Left renal pelvis (tissue), 4 donors: ENCODE data around the gene OCEL1. TPM values are rescaled to one million over a fixed set of nuclear protein-coding genes. Genes with fewer than 3 reads are reported as not detected.
A peak's percentile ranks its signal among the peaks of the same experiment; 100 is the strongest.

Experiments
- DNase-seq, 4 donors: peaks; one replicate each; pipeline ENCODE4 v3.0.0-alpha.2; 2013; ENCODE audit warnings: low read depth in 4 of 4, low spot score in 3 of 4
- polyA plus RNA-seq, 4 donors: library from polyadenylated mRNA; unstranded; fragments of 120-200 nt; gene quantifications; one replicate each; pipeline ENCODE4 v1.2.1, GENCODE V29; 2013; ENCODE audit not compliant: insufficient read length in 4 of 4

The OCEL1 gene
- polyA plus RNA-seq, 4 donors, result 13.2 to 23.2 (median 18.6) TPM

DNA sequence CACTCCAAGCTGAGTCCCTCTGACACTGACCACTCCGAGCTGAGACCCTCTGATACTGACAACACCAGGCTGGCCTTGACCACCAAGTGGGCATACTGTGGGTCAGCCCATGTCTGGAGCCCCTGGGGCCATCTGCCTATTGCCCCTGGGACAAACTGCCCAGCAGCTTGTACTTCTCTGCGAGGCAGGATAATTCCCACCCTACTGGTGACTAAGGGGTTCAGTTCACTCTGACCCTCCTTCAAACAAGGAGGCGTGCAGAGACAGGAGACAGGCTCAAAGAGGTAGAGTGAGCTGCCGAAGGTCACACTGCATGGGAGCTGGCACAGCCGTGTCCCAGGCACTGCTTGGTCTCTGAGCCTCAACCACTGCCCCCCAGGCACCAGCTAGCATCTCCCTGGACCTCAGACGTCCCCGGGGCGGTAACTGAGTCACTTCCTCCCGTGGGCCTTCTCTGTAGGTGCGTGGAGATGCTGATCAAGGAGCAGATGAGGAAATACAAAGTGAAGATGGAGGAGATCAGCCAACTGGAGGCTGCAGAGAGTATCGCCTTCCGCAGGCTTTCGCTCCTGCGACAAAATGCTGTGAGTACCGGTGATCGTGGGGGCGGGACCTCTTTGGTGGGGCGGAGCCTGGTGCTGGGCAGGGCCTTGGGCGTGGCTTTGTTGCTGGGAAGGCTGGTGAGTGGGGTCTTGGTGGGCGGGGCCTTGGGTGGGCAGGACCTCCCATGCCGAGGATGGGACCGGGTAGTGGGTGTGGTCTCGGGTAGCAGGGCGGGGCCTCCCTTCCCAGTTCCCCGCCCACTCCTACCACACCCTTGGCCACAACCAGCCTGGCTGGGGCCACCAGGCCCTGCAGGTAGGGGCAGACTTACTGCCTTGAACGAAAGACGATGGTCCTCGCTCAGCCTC lies 16.6 kb upstream of the OCEL1 start:
- DNase-seq, result no peak

DNA sequence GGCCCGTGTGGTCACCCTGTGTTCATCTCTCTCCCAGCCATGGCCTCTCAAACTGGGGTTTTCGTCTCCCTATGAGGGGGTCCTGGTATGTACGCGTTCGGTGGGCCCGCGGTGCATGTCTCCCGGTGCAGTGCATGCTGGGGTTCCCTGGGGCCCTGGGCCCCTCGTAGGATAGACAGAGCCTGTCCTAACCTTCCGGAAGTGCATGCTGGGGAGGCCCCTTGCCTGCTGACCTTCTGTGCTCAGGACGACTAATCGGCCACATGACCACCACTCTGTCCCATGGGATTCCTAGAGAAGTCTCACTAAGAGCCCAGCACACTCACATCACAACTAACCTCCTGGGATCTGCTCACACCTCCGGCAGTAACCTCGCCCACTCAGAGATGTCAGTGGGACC lies 15.7 kb upstream of the OCEL1 start:
- no peak for DNase-seq

DNA sequence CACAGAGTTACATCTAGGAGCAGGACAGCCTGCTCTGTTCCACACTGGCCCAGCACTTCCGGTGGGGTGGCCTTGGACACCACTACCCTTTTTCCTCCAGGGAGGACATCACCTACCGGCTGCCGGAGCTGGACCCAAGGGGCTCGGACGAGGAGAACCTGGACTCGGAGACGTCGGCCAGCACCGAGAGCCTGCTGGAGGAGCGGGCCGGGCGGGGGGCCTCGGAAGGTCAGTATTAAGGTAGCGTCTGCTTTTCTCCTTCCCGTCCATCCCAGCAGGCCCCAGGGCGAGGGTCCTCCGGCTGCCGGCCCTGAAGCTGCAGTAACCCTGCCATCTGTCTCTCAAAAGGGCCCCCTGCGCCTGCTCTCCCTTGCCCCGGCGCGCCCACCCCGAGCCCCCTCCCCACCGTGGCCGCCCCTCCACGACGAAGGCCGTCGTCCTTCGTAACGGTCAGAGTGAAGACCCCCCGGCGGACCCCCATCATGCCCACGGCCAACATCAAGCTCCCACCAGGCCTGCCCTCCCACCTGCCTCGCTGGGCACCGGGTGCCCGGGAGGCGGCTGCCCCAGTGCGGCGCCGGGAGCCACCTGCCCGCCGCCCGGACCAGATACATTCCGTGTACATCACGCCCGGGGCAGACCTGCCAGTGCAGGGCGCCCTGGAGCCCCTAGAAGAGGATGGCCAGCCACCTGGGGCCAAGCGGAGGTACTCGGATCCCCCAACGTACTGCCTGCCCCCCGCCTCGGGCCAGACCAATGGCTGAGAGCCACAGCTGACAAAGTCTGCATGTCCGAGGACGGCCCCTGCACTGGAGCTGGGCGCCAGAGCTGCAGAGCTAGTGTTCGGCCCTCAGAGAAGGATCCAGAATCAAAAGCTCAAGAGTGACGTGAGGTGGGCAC lies 14.2 kb upstream of the OCEL1 start:
- no peak for DNase-seq

DNA sequence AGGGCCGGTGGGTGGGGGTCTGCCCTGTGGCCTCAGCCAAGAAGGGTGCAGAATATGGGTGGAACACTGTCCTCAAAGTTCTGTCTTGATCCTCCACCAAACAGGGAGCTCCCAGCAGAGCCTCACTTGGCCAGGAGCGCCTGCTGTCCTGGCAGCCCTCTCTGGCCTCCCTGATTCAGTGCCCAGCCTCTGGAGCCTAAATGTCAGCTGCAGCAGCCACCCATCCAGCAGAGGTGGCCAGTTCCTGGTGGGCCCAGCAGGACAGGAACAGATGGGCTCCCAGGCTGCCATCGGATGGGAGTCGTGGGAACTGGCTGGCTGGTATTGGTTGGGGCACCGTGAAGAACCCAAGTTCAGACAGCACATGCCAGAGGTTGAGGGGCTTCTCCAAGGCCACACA lies 12.7 kb upstream of the OCEL1 start:
- DNase-seq, result no peak

DNA sequence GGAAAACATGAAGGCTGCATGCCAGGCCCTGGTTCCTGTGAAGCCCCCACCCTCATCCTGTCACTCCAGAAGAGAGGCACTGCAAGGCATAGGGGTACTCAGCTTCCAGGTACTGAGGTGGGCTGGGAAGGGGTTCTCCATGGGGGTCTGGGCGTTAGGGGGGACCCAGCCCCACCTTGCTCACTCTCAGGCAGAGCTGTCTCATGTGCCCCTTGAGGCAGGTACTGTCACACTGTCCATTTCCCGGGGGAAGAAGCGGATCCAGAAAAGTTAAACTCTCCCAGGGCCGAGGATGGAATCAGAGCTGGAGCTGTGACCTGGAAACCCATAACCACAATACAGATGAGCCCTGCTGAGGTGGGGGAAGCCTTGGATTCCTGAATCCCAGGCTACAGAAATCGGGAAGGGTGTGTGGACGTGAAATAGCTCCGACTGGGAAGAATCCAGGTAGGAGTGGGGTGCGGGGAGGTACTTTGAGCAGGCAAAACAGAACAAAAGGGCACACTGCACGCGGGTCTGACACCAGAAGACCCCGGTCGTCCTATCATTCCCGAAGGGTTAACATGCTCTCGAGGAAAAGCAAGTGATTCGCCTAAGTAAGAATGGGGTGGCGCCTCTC lies 11.4 kb upstream of the OCEL1 start:
- no peak for DNase-seq

DNA sequence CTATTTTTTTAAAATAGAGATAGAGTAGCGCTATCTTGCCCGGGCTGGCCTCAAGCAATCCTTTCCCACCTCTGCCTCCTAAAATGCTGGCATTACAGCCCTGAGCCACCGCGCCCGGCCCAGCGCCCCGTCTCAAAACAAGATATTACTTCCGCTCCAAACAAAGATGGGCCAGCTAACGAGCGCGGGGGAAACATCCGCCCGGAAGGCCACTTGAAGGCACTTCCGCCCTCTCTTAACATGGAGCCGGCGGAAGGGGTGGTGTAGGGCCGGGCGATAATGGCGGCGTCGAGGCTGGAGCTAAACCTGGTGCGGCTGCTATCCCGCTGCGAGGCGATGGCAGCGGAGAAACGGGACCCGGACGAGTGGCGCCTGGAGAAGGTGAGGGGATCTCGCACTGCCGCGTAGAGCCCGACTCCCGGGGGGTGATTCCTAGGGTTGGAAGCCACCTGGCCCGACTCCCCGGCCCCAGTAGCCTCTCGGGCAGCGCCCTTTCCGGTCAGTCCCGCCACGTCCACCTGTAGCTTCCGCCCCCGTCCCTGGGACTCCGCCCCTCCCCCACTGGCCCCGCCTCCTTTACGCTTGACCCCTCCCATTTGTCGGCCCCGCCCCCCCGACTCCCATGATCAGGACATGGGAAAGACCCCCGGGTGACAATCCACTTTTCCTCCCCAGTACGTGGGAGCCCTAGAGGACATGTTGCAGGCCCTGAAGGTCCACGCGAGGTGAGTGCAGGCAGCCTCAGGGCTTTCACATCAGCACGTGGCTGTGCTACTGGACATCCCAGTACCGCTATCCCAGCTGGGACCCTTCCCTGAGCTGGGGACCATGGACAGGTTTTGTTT lies 10.7 kb upstream of the OCEL1 start, which contains the start of gene USE1:
USE1 (plus strand) TSS at position 231 of the 845 bp plus-strand sequence; CDS start at position 280, 49 bp downstream.
- peak; percentile 82 to 89 (median 88) for DNase-seq

DNA sequence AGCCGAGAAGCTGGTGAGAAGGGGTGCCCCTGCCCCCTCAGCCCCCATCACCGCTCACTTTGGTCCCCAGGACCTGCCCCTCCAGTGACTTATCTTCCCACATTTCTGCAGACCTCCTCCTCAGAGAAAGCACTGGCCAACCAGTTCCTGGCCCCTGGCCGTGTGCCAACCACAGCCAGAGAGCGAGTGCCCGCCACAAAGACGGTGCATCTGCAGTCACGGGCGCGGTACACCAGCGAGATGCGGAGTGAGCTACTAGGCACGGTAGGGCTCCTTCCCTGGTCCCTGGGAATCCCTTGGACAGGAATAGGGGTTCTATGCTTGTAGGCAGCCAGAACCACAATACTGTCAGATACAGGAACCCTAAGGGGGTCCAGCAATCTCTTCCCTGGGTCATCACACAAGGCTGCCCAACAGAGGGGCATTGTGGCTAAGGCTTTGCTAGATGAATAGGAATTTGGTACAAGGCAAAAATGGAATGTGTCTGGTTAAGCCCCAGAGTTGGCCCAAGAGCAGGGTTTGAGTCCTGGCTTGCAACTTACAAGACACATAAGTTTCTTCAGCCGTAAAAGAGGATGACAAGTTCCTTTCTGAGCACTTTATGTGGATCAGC lies 9.9 kb upstream of the OCEL1 start:
- DNase-seq, result no peak

DNA sequence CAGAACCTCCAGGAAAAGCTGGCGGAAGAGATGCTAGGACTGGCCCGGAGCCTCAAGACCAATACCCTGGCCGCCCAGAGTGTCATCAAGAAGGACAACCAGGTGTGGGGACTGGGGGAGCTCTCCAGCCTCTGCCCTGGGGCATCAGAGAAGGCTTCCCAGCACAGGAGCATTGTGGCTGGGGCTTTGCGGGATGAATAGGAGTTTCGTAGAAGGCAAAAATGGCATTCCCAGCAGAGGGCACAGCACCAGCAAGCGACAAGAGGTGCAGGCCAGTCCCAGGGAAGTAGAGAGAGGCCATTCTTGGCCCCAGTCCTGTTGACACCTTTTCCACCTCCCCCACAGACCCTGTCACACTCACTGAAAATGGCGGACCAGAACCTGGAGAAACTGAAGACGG lies 6.7 kb upstream of the OCEL1 start:
- DNase-seq, result no peak

DNA sequence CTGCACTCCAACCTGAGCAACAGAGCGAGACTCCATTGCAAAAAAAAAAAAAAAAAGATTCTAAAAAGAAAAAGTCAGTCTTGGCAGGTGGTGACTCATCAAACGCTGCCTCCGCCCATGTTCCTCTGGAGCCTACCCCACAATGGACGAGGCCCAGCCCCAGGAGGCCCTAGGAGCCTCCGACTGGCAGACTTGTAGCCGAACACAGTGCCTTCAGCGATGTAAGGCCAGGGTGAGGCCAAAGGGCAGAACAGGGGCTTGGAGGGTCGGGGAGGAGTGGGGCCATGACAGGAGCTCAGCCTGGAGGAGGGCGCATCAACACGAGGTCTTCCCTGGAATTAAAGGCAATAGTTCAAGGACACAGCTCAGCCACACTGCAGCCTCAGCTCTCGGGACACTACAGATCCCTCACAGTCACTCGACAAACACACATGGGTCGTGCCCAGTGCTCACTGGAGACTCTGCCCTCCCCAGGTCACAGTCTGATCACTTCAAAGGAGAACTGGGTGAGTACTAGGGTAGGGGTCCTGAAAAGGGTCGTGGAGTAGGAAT lies 5.7 kb upstream of the OCEL1 start:
- no peak for DNase-seq

DNA sequence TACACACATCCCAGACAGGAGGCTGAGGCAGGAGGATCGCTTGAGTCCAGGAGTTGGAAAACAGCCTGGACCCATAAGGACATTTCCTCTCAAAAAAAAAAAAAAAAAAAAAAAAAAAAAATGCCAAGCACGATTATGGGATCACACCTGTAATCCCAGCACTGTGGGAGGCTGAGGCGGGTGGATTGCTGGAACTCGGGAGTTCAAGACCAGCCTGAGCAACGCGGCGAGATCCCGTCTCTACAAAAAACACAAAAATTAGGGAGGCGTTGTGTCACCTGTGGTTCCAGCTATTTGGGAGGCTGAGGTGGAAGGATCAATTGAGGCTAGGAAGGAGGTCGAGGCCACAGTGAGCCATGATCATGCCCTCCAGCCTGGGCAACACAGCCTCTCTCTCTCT lies 973 bp upstream of the OCEL1 start:
- DNase-seq, result no peak

DNA sequence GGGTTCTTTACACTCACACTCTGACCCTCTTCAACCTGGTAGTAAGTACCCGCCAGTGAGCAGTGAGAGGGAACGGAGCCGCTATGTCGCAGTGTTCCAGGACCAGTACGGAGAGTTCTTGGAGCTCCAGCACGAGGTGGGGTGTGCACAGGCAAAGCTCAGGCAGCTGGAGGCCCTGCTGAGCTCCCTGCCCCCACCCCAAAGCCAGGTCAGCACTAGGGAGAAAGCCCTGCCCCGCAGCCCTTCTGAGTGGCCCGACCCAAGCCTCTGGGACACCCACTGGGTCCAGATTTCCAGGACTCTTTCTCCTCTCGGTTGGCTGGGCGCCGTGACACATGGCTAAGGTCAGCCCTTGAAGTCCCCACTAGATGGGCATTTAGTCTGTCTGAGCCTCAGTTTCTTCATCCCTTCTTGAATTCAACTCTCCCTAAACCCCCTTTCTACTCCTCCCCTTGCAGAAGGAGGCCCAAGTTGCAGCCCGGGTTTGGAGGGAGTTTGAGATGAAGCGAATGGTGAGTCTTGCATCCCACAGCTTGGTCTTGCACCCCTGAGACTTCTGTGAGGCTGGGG lies 1.9 kb downstream of the OCEL1 start:
- DNase-seq, result no peak

DNA sequence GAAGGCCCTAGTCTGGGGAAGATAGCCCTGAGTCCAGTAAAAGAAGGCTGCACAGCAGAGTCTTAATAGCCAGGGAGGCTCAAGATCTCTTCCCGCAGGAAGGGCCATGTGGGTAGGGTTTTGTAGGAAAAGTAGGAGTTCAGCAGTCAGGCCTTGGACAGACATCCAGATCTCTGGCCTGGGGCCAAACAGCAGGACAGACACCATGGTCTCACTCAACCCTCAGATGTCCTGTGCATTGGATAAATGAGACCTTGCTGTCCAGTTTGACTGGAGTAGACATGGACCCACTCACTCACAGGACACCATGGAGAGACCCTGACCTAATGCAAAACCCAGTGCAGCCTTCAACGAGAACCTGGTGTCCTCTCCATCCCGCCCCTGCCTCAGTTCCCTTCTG lies 3.9 kb downstream of the OCEL1 start:
- DNase-seq, result no peak

DNA sequence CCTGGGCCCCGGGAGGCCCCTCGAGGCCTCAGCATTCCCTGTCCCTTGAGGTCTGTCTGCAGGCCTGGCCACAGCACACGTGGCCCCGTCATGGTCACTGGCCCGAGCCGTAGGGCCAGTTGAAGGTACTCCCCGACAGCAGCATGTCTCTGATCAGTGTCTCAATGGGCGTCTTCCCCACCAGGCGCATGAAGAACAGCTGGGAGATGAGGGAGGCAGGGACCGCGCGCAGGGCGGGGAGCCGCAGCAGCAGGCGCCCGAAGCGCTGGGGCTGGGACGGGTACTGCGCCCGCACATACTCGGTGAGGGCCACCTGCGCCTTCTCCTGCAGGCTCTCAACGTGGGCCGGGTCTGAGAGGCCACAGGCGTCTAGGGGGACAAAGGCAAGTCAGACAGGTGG lies 6.2 kb downstream of the OCEL1 start:
- no peak for DNase-seq

DNA sequence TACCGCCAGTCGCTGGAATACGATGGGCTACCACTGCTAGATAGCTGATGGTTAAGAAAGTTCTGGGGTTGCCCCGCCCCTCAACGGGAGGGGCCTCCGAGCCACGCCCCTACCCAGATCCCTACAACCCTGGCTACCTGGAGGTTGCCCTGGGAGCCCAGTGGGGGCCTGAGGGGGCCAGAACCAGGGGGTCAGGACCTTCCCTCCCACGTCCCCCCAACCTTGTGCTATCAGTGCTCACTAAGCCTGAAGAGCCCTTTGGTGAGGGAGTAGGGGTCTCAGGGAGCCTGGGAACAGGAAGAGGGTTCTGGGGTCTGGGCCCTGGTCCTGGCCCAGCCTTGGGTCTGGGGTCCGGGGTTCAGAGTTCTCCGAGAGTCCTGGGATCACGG lies 8.9 kb downstream of the OCEL1 start:
- no peak for DNase-seq

DNA sequence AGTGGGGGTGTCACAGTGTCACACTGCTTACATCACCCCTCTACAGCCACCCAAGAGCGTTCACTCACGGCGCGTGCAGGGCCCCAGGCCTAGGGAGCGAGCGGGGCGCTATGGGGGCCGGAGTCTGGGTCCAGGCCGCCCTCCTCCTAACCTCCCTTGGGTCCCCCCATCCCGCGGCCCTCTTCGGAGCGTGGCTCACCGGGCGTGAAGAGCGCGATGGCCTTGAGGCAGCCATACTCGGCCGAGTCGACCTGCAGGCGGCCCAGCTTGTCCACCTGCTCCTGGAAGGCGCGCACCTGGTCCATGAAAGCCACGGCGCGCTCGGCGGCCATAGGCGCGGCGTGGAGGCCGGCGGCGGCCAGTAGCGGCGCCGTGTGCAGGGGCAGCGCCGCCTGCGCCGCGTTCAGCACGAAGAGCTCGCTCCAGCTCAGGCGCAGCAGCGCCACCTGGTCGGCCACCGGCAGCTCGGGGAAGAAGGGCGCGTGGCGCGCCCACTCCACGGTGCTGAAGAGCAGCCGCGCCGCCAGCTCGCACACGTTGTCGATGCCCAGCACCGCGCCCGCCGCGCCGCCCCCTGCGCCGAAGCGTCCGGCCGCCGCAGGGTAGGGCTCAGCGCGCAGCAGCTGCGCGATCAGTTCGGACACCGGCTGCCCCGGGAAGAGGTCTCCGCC lies 9.4 kb downstream of the OCEL1 start:
- DNase-seq, result no peak

DNA sequence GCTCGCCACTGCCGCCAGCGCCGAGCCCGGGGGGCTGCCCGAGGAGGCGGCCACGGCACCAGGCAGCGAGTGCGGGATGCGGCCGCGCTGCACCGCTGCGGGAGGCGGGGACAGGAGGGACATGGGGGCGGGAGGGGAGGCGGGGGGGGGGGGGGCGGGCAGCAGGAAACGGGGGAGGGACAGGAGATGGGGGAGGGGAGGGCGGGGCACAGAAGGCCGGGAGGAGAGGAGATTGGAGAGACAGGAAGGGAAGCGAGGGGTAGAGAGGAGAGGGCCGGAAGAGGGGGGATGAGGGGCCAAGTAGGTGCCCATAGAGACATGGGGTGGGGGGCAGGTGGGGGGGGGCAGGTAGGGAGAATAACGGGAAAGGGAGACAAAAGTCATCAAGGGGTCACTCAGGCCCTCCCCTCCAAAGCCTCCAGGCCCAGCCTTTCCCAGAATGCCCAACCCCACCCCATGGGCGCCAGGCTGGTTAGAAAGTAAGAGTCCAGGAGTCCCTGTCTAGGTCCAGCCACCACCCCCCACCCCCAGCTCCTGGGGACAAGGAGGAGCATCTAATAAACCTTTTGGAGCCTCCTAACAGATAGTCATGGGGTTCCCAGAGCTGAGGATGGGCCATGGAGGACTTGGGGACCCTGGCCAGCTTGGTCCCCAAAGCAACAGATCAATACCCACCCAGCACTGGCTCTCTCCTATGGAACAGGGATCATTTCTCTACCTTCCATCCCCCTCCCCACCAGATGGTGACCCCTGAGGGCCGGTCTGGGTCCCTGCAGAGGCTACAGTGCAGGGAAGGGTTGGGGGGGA lies 10.1 kb downstream of the OCEL1 start:
- no peak for DNase-seq

DNA sequence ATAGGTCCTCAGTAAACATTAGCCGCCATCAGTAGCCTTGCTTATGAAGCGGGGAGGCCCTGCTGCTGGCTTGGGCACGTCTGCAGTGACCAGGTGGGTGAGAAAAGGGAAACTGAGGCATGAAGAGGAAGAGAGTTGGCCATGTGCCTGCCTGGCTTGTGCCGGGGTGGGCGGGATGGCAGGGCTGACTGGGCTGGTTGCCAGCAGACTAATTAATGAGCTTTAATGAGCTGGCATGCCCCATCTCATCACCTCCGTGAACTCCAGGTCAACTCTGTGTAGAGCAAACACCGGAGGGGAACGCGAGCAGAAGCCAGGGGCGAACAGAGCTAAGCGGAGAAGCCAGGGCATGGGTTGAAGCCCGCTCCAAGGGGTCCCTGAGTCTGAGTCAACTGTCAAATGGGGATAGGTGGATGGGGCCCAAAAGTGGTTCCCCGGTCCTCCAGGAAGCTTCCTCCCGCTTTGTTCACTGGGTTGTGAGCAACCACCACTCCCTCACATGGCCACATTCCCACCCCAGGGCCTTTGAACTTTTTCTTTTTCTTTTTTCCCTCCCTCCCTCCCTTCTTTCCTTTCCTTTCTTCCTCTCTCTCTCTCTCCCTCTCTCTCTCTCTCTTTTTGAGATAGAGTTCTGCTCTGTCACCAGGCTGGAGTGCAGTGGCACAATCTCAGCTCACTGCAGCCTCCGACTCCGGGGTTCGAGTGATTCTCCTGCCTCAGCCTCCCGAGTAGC lies 11.0 kb downstream of the OCEL1 start:
- no peak for DNase-seq
